Stimulated activated CD4-positive, alpha-beta T cell treated with anti-CD3 and anti-CD28 coated beads, Interleukin-4, amount 100 ng/mL, for 48 hours (primary cell): Measurements from ENCODE around the gene CHKB.

Experiments used
- DNase-seq, 2 donors: peaks; one replicate each; pipeline ENCODE4 v3.0.0-alpha.2; 2020; ENCODE audit warnings: low read depth in 2 of 2

Gene CHKB

DNA sequence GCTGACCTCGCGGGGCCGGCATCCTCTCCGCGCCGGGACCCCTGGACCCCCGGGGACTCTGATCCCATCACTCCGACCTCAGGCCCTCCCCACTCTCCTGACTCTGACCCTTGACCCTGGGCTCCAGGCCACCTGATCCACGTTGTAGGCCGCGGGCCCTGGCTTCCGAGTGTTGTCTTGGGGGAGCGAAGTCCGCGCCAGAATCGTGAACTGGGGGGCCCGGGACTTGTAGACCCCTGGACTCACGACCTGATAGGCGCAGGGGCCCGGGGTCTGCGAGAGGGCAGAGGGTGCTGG, 52.1 kb downstream of the CHKB start:
- no peak for DNase-seq

DNA sequence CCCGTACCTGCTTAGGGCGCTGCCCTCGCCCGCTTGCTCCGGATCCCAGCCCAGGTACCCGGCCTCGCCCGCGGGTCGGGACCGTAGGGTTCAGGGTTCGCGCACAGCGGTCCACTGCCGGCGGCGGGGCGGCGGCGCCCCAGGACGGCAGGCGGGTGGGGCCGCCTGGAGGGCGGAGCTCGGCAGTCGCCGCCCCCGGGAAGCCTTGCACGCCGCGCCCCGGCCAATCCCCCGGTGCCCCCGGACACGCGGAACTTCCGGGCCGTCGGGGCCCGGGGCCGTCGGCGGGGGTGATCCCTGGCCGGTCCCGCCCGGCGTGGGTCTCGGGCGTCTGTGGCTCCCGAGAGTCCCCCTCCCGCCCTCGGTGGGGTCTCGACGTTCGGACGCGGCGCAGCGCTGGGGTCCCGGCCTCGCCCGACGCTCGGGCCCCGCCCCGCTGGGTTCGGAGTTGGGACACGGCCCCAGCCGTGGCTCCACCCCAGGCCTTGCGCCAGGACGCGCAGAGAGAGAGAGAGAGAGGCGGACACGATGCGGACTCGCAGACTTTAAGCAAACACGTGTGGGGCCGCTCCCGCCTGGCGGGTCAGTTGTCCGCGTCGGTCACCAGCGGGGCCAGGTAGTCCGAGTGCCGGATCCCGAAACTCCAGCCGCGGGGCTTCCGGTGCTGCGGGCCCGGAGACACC, 52.6 kb downstream of the CHKB start, which contains the start of gene TYMP:
TYMP (minus strand) TSS at position 116 of the 683 bp plus-strand sequence. CDS start 303 bp downstream, outside the sequence.
- DNase-seq: peak; percentile 65 to 71

DNA sequence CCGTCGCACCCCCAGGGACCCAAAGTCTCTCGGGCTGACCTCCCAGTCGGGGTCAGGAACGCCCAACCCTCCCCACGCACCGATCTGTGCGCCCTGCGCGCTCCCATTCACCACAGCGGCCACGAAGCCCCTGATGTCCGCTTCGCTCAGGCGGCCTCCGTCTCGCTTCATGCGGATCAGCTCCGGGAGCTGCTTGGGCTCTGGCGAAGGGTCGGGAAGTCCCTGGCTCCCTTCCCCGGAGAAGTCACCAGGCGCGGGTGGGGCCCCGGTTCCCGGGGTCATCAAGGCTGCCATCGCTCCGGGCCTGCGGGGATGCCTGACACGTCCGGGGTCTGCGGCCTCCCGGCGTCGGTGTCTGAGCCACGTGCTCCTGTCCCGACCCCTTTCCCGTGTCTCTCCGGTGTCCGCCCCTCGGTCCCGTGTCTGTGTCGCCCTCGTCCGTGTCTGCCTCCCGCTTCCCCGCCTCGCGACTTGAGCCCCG, 53.2 kb downstream of the CHKB start:
- DNase-seq: no peak
